Activated naive CD8-positive, alpha-beta T cell (primary cell): Measurements from ENCODE around the gene OTULIN.
A peak's percentile ranks its signal among the peaks of the same experiment; 100 is the strongest.

Source experiments
- H3K27ac Mint-ChIP-seq: one replicate; pipeline ENCODE4 v1.8.0; 2021; ENCODE audit warnings: mixed read lengths
- H3K27me3 Mint-ChIP-seq: one replicate; pipeline ENCODE4 v1.8.0; 2021; ENCODE audit warnings: mixed read lengths
- H3K36me3 Mint-ChIP-seq: one replicate; pipeline ENCODE4 v1.8.0; 2021; ENCODE audit warnings: mixed read lengths
- H3K4me1 Mint-ChIP-seq: one replicate; pipeline ENCODE4 v1.8.0; 2021; ENCODE audit warnings: low read depth, mixed read lengths
- H3K4me3 Mint-ChIP-seq: one replicate; pipeline ENCODE4 v1.8.0; 2021; ENCODE audit warnings: mild to moderate bottlenecking, mixed read lengths
- H3K9me3 Mint-ChIP-seq: one replicate; pipeline ENCODE4 v1.8.0; 2021; ENCODE audit warnings: low read depth, mixed read lengths

The OTULIN gene

DNA sequence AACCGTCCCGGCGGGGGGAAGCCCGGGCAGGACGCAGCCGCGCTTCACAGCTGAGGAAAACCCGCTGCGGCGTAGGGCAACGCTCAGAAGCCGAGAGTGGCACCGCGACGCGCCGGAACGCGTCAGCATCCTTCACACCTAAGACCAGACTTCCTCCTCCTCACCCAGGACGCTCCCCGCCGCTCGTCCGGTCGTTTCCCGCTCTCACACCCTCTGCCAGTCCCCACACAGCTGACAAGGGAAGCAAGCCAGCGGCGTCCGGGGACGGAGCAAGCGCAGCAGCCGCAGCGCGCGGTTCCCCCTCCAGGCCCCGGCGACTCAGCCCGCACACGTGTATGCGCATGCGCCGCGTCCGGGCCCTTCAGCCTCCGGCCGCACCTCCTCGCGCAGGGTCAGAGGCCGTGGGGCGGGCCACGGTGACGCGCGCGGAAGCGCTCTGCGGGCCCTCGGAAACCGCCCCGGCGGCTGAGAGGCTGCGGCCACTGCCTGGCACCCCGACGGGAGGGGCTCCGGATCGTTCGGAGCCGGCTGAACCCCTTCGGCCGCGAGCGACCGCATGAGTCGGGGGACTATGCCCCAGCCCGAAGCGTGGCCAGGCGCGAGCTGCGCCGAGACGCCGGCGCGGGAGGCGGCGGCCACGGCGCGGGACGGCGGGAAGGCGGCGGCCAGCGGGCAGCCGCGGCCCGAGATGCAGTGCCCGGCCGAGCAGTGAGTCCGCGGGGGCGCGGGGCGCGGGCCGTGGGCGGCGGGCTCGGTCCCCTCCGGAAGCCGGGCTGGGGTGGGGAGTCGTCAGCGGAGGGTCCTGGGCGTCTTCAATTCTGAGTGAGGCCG lies at the start of gene OTULIN:
TSS of gene OTULIN (plus strand) at position 449 of the 831 bp plus-strand sequence. CDS start at position 557, 108 bp downstream.
- H3K27ac Mint-ChIP-seq, result peak within 1 kb of the TSS; percentile 97
- H3K4me3 Mint-ChIP-seq, result peak within 1 kb of the TSS; percentile 97
- peaks cover 69% of the 10 kb centered on the region for H3K4me1 Mint-ChIP-seq
- H3K27me3 Mint-ChIP-seq, result no peaks in the 10 kb centered on the region
- H3K36me3 Mint-ChIP-seq, result peaks cover 6% of the 10 kb centered on the region
- H3K9me3 Mint-ChIP-seq, result no peaks in the 10 kb centered on the region

GRCh38 chr5:14615365-14615764 lies 49.2 kb upstream of the OTULIN start:
- Mint-ChIP-seq H3K9me3 (peaks cover 6% of the 10 kb centered on the region), H3K27ac (no peak overlapping the region), H3K36me3 (peaks cover 24% of the 10 kb centered on the region), H3K4me3 (no peak overlapping the region), H3K4me1 (no peaks in the 10 kb centered on the region), H3K27me3 (no peaks in the 10 kb centered on the region)

DNA sequence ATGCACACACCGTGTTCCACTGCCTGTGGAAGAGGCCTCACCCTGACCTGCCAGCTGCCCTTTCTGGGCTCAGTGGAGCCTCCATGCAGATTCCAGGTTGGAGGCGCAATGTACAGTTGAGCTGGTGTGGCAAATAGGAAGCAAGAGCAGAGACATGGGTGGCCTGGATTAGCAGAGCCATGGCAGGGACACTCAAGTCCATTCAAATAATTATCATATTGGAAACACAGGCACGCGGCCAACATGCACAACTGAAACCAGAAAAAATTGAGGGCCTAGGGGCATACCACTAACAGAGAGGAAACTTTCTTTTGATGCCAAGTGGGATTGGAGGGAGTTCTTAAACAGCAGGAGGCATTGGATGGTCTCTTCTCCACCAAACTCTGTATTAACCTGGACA lies 47.1 kb upstream of the OTULIN start:
- Mint-ChIP-seq H3K4me1 (no peaks in the 10 kb centered on the region), H3K36me3 (peaks cover 23% of the 10 kb centered on the region), H3K27me3 (no peaks in the 10 kb centered on the region), H3K9me3 (peaks cover 12% of the 10 kb centered on the region), H3K4me3 (no peak overlapping the region), H3K27ac (no peak overlapping the region)

DNA sequence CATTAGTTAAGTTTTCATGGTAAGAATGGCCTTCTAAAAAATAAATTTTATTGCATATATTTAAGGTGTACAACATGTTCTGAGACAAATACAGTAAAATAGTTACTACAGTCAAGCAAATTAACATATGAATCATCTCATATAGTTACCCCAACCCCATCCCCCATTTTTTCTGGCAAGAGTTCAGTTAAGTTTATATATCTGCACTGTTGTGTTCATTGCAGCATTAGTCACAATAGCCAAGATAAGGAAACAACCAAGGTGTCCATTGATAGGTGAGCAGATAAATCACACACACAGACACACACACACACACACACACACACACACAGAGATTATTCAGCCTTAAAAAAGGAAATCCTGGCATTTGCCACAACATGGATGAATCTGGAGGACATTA lies 37.2 kb upstream of the OTULIN start:
- Mint-ChIP-seq H3K27me3 (no peaks in the 10 kb centered on the region), H3K4me3 (no peak overlapping the region), H3K9me3 (peaks cover 3% of the 10 kb centered on the region), H3K27ac (no peak overlapping the region), H3K36me3 (no peaks in the 10 kb centered on the region), H3K4me1 (no peaks in the 10 kb centered on the region)

DNA sequence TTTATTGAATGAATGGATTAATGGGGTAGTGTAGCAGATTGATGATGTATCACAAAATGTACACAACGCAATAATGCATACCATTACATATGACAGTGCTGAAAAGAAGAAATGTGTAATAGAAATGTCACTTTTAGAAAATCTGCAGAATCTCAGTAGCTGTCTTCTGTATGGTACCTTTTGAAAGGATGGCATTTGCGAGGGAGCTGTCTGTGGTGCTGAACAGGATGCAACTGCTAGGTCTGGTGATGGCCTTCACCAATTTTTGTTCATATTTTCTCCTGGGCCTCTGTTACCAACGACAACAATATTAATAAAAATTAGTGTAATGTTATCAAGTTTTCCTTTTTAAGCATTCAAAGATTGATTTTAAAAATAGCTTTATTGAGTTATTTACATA lies 36.2 kb upstream of the OTULIN start:
- no peaks in the 10 kb centered on the region for H3K27me3 Mint-ChIP-seq
- H3K4me3 Mint-ChIP-seq, result no peak overlapping the region
- no peaks in the 10 kb centered on the region for H3K36me3 Mint-ChIP-seq
- no peak overlapping the region for H3K27ac Mint-ChIP-seq
- H3K4me1 Mint-ChIP-seq, result no peaks in the 10 kb centered on the region
- peaks cover 3% of the 10 kb centered on the region for H3K9me3 Mint-ChIP-seq

DNA sequence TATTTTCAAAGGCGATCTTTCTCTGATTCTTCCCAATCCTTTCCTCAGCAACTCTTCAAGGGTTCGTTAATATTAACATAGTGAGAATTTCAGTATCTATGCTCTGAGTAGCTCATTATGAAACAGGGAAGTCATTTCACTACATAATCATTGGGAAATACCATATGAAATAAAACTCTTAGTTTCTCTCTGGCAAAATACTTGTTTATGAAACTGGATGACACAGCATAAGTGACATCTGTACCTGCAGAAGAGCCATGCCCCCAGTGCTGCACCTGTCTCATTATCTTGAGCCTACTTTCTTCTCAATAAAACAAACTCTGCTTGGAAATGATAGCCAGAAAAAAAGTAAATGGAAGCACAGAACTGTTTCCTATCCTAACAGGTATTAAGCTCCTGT lies 33.8 kb upstream of the OTULIN start:
- Mint-ChIP-seq H3K9me3 (peaks cover 3% of the 10 kb centered on the region), H3K36me3 (no peaks in the 10 kb centered on the region), H3K27me3 (no peaks in the 10 kb centered on the region), H3K4me3 (no peak overlapping the region), H3K27ac (no peak overlapping the region), H3K4me1 (no peaks in the 10 kb centered on the region)

DNA sequence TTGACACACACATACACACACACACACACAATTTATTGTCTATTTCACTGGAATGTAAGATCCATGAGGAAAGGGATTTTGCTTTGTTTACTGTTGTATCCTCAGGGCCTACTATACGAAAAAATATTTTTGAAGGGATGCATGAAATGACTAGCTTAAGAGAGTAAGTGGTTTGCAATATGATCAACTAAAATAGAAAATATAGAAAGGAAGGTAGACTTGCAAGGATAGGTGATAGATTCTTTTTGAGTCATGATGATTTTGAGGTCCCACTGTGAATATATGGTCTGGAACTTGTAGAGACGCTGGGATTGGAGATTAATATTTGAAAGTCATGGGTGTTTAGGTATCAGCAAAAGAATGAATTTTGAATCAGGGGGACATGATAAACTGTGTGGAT lies 28.9 kb upstream of the OTULIN start:
- Mint-ChIP-seq H3K27ac (no peak overlapping the region), H3K9me3 (no peaks in the 10 kb centered on the region), H3K36me3 (no peaks in the 10 kb centered on the region), H3K27me3 (no peaks in the 10 kb centered on the region), H3K4me3 (no peak overlapping the region), H3K4me1 (no peaks in the 10 kb centered on the region)

DNA sequence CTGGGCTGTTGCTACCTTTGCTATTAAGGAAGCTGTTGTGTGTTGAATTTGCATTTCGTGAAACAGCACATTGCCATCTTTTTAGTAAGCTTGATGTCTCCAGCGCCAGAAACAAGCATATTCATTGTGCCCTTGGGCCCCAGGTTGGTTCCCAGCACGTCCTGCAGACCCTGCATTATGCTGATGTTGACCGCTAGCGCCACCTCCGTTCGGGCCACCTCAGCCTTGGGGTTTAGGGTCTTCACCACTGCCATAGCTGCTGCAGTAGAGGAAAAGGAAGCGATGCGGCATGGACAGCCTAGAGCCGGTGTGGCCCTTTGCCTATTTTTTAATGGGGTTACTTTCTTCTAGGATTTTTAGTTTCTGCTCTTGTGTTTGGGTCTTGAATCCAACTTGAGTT lies 23.8 kb upstream of the OTULIN start:
- Mint-ChIP-seq H3K27ac (no peak overlapping the region), H3K4me1 (no peaks in the 10 kb centered on the region), H3K36me3 (no peaks in the 10 kb centered on the region), H3K9me3 (no peaks in the 10 kb centered on the region), H3K27me3 (no peaks in the 10 kb centered on the region), H3K4me3 (no peak overlapping the region)

- Mint-ChIP-seq H3K27ac (no peak overlapping the region), H3K9me3 (no peaks in the 10 kb centered on the region), H3K27me3 (peaks cover 2% of the 10 kb centered on the region)
These were observed 19.8 kb upstream of the OTULIN start for GRCh38 chr5:14644623-14645237.

DNA sequence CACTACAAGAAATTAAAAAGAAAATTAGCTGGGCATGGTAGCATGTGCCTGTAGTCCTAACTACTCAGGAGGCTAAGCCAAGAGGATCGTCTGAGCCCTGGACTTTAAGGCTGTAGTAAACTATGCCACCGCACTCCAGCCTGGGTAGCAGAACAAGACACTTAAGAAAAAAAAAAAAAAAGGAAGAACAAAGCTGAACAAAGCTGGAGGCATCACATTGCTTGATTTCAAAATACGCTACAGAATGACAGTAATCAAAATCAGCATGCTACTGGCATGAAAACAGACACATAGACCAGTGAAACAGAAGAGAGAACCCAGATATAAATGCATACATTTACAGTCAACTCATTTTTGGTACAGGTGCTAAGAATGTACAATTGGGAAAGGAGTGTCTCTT lies 14.5 kb upstream of the OTULIN start:
- no peak overlapping the region for H3K4me3 Mint-ChIP-seq
- peaks cover 4% of the 10 kb centered on the region for H3K4me1 Mint-ChIP-seq
- peaks cover 4% of the 10 kb centered on the region for H3K27me3 Mint-ChIP-seq
- H3K36me3 Mint-ChIP-seq, result no peaks in the 10 kb centered on the region
- H3K9me3 Mint-ChIP-seq, result no peaks in the 10 kb centered on the region
- H3K27ac Mint-ChIP-seq, result no peak overlapping the region

More at GRCh38 chr5:14644623-14645237, 19.8 kb upstream of the OTULIN start:
- Mint-ChIP-seq H3K36me3 (no peaks in the 10 kb centered on the region), H3K4me1 (peaks cover 4% of the 10 kb centered on the region), H3K4me3 (no peak overlapping the region)

DNA sequence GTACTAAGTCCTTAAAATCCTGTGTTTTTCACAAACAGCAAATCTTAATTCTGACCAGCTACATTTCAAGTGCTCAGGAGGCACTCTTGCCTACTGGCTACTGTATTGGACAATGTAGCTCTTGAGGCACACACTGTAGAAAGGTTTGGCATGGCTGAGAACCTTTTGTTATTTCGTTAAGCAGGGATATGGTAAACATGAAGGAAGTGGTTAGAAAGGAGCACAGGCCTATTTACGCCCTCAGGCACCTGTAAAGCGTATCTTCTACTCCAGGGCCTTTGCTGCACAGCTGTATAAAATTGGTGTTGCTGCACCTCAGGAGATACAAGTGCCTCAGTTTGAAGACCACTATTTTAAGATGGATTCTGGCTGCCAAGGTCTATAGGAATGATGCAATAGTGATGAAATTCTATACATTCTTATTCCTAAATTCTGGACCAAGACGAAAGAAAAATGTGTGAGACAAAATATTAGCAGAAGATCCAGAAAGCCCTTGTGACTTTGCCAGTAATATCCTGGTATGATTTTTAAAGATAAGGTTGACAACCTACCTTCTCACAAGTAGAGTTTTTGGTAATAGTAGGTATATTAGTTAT lies 9.3 kb upstream of the OTULIN start:
- Mint-ChIP-seq H3K27me3 (peaks cover 2% of the 10 kb centered on the region), H3K9me3 (no peaks in the 10 kb centered on the region), H3K36me3 (no peaks in the 10 kb centered on the region), H3K4me3 (no peak overlapping the region), H3K4me1 (peaks cover 30% of the 10 kb centered on the region), H3K27ac (no peak overlapping the region)

DNA sequence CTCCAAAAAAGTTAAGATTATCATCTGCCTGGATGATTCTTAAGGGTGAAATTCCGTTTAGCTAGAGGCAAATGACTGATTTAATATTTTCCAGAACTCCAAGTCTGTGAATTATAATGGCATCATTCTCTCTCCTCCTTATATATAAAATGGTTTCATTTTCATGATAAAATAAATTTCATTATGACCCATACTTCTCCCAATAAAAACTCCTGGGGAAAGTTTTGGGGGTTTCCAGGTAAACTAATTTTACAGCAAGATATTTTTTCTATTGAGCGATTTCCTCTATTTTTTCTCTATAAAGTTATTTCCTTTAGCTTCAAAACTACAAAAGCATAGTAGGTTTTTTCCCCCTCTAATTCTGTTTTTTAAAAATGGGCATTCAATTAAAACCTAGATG lies 7.6 kb upstream of the OTULIN start:
- peak overlapping the region; percentile 22 for H3K27ac Mint-ChIP-seq

DNA sequence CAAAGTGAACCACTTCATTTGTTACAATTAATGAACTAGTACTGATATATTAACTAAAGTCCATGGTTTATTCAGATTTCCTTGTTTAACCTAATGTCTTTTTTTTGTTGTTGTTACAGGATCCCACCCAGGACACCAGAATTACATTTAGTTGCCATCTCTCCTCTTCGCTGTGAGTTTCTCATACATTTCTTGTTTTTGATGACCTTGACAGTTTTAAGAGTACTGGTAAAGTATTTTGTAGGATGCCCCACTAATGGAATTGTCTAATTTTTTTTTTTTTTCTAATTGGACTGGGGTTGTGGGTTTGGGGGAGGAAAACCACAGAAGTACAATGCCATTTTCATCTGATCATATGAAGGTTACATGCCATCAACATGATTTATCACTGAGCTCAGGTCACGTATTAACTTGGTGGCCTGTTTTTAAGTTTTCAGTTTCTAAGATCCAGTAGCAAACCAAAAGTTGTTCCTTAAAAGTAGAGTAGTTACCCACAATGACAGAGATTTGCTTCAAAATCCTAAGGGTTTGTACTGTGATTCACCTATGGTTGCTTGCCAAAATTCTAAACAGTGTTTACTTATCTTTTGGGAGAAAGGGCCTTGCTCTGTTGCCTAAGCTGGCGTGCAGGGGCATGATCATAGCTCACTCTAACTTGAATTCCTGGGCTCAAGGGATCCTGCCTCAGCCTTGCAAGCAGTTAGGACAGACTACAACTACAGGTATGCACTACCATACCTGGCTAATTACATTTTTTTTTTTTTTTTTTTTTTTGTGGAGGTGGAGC lies 4.5 kb upstream of the OTULIN start:
- no peak overlapping the region for H3K4me3 Mint-ChIP-seq
- no peaks in the 10 kb centered on the region for H3K36me3 Mint-ChIP-seq
- H3K4me1 Mint-ChIP-seq, result peaks cover 54% of the 10 kb centered on the region
- no peak overlapping the region for H3K27ac Mint-ChIP-seq
- no peaks in the 10 kb centered on the region for H3K9me3 Mint-ChIP-seq
- no peaks in the 10 kb centered on the region for H3K27me3 Mint-ChIP-seq

More for the DNA sequence above, 7.6 kb upstream of the OTULIN start:
- no peaks in the 10 kb centered on the region for H3K36me3 Mint-ChIP-seq
- H3K4me3 Mint-ChIP-seq, result no peak overlapping the region
- no peaks in the 10 kb centered on the region for H3K9me3 Mint-ChIP-seq
- H3K27me3 Mint-ChIP-seq, result no peaks in the 10 kb centered on the region
- H3K4me1 Mint-ChIP-seq, result peaks cover 39% of the 10 kb centered on the region

GRCh38 chr5:14660833-14661232 lies 3.7 kb upstream of the OTULIN start:
- Mint-ChIP-seq H3K4me3 (no peak overlapping the region), H3K27ac (peak overlapping the region; percentile 55), H3K36me3 (no peaks in the 10 kb centered on the region), H3K27me3 (no peaks in the 10 kb centered on the region), H3K9me3 (no peaks in the 10 kb centered on the region), H3K4me1 (peaks cover 52% of the 10 kb centered on the region)
